Stimulated activated CD8-positive, alpha-beta memory T cell treated with anti-CD3 and anti-CD28 coated beads, Interleukin-2, amount 100 ng/mL, for 1 hour (primary cell): ENCODE data around the gene CDT1.

Source experiments
- DNase-seq, 2 donors: peaks; one replicate each; pipeline ENCODE4 v3.0.0-alpha.2; 2020; ENCODE audit warnings: low read depth in 2 of 2

CDT1 gene

DNA sequence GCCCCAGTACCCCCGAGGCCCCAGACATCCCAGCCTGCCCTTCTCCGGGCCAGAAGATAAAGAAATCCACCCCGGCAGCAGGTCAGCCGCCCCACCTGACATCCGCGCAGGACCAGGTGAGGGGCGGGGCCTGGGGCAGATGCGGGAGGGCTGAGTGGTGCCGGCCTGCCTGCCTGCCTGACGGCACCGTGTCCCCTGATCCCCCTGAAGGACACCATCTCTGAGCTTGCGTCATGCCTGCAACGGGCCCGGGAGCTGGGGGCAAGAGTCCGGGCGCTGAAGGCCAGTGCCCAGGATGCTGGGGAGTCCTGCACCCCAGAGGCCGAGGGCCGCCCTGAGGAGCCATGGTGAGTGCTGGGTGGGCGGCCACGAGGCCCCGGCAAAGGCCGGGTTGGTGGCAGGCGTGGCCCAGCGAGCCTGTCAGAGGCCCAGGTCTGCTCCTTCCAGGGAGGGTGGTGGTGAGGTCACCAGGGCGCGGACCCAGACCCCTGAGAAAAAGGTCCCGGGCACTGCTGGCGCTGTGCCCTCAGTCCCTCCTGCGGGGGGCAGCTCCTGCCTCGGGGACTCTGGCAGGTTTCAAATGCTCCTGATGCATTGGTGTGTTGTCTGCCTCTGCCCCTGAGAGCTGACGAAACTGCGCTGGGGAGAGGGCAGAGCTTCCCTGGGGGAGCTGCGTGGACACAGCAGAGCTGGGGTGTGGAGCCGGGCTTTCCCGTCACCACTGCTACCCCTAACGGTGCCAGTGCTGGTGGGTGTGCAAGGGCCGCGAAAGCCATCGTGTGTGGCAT, 1.2 kb downstream of the CDT1 start:
- no peak for DNase-seq

DNA sequence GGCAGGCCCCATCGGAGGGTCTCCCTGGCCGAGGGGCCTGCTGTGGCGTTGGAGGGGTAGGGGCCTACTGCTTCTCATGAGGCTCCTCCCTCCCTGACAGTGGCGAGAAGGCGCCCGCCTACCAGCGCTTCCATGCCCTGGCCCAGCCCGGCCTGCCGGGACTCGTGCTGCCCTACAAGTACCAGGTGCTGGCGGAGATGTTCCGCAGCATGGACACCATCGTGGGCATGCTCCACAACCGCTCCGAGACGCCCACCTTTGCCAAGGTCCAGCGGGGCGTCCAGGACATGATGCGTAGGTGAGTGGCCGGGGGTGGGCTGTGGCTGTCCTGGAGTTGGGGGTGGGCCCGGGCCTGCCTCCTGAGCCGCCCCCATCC, 1.7 kb downstream of the CDT1 start:
- no peak for DNase-seq

DNA sequence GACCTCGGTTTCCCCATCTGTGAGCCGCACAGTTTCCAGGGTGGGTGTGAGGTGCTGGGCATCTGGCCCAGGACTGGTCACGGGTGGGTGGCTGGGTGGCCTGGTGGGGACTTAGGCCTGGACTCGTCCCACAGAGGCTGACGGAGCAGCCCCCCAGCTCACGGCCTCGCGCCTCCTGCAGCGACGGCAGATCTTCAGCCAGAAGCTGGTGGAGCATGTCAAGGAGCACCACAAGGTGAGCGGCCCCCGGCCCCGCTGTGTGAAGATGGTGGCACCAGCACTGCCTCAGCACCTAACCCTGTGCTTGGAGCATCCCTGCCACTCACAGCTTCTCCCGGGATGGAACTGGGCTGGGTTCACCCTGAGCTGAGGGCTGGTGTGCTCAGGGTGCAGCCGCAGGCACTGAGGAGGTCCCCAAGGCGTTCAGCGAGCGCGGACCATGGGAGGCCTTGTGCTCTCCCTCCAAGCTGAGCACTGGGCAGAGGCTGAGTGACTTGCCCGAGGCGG, 2.4 kb downstream of the CDT1 start:
- DNase-seq, result no peak

DNA sequence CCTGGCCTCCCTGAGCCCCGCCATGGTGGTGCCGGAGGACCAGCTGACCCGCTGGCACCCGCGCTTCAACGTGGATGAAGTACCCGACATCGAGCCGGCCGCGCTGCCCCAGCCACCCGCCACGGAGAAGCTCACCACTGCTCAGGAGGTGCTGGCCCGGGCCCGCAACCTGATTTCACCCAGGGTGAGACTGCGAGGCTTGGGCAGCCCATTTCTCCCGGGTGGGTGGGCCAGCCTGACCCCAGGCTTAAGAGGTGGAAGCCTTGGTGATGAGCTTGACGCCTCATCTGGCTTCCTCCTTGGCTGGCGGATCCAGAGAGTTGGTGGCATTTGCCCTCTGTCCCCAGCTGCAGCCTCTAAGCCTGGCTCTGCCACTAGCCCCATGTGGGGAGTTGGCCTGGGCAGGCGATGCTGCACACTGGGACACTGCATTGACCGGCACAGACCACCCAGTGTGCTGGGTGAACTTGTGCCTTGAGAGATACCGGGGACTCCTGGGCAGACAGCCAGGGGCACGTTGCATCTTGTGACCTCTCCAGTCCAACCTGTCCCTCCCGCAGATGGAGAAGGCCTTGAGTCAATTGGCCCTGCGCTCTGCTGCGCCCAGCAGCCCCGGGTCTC, 3.0 kb downstream of the CDT1 start:
- DNase-seq, result no peak

DNA sequence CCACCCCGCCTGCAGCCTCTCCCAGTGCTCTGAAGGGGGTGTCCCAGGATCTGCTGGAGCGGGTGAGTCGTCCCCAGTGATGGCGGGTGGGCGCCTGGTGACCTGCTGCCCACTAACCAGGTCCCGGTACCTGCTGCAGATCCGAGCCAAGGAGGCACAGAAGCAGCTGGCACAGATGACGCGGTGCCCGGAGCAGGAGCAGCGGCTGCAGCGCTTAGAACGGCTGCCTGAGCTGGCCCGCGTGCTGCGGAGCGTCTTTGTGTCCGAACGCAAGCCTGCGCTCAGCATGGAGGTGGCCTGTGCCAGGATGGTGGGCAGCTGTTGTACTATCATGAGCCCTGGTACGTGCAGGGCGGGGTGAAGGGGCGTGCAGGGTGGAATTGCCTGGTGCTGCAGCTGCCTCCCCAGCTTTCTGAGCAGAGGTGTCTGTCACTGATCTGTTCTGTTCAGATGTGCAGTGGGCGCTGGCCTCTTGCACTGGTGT, 3.6 kb downstream of the CDT1 start:
- no peak for DNase-seq

DNA sequence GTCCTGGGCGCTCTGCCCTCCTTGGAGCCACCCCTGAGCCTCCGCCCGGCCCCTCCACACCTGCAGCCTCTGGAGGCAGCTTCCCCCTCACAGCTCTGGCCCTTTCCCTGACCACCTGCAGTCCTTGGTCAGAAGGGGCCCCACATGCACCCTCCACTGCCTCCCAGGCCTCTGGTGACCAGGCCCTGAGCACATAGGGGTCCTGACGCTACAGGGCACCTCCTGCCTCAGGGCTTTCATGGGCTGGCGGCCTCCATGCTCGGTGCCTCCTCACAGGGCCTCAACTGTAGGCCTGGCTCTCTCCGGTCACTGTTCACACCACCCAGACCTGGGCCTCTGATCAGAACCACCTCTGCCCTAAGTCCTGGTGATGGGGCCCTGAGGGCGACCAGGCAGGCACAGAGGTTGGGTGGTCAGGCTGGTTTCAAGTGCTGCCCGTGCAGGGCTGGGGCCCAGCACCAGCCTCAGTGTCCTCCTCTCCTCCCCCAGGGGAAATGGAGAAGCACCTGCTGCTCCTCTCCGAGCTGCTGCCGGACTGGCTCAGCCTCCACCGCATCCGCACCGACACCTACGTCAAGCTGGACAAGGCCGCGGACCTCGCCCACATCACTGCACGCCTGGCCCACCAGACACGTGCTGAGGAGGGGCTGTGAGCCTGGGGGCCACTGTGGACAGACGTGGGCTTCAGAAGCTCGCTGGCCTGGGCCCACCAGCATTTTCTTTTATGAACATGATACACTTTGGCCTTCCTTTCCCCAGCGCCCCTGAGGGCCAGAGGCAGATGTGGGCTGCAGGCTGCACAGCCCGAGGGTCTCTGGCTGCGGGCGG, 4.3 kb downstream of the CDT1 start:
- DNase-seq, result no peak

DNA sequence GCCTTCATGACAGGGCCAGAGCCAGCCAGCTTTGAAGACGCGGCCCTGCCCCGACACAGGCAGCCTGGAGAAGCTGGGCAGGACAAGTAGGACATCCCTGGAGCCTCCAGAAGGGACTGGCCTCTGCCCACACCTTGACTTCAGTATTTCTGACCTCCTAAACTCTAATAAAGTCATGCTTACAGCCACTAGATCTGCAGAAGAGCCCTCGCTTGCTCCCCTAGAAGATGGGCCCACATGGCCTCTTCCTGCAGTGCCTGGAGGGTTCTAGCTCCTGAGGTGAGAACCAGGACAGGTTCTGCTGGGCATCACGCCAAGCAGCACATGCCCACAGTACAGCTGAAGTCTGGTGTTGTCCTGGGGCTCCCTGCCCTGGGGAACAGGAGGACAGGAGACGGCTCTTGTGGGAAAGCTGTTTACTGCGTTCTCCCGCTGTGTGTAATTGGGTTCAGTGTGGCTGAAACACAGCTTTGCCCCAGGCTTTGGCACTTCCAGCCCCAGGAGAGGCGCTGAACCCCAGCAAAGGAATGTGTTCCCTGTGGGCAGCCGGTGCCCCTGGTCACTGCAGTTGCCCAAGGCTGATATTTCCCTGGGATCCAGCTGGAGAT, 5.6 kb downstream of the CDT1 start:
- no peak for DNase-seq

DNA sequence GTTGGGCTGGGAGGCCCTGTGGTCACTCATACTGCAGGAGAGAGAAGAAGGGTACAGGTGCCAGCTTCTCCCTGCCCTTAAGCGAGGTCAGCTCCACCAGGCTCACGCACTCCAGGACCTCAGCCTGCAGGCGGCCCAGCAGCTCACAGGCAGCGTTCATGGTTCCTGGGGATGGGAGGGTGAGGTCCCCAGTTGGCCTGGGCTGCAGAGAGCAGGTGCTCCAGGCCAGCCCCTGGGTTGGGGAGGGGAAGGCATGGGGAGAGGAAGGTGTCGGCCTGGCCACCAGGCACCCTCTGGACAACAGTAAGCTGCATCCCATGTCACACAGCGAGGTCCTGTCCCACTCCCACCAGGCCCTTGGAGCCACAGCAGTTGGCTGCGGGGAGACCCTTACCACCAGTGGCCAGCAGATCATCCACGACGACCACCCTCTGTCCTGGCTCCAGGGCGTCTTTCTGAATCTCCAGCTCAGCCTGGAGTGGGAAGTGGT, 6.1 kb downstream of the CDT1 start:
- no peak for DNase-seq

DNA sequence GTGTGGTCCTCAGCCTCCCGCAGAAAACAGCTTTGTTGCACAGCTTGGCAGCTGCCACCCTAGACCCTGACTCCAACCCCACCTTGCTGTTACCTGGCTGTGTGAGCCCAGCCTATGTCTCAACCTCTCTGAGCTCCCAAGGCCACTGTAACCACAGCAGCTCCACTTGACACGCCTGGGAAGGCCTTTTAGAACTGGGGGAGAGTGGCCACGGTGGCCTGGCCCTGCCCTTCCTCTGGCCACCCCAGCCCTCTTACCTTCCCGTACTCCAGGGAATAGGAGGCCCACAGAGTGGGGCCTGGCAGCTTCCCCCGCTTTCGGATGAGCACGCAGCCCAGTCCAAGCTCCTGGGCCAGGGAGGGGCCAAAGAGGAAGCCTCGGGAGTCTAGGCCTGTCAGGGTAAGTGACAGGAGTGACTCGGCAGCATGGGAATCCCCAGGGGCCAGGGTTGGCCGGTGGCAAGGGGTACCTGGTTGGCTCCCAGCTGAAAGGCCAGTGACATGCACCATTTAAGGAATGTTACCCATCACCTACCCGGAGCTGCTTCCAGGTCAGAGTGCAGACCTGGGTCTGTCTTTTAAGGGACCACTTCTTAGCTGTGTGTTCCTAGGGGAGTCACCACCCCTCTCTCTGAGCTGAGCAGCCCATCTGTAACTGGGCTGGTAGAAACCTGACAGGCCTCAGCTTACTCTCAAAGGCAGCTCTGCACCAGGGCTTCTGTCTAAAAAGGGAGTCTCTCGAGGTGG, 6.8 kb downstream of the CDT1 start:
- no peak for DNase-seq

DNA sequence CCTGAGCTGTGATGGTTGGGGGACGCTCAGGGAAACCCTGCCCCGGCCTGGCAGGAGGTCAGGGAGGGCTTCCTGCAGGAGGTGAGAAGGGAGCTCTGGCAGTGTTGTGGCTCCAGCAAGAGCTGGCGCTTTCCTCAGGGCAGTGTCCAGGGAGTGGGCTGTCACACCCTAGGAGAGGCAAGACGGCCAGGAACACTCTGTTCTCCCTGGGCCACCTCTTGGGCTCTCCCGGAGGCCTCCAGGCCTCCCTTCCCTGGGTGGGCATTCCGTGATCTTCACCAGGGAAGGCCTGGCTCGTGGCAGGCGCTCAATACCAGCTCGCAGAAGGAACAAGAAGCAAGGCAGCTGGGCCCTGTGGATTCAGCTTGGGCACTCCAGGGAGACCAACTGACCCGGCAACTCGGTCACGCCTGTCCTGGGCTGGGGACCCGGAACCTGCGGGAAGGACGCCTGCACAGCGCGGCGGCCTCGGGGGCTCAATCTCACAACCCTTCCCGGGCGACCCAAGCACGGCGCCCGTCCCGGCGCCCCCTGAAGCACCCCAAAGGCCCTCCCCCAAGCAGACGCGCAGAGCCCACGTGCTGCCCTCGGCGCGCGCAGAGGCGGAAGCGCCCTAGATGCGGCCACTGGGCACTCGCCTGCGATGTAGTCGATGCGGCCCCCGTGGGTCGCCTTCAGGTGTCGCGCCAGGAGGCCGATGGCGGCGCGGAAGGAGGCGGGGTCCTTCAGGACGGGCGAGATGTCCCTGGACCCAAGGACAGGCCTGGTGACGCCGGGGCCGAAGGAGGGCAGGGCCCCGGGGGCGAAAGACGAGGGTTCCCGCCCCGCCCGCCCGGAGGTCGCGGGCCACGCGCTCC, 7.6 kb downstream of the CDT1 start:
- DNase-seq, result peak in 1 of 2 donors; percentile 45

DNA sequence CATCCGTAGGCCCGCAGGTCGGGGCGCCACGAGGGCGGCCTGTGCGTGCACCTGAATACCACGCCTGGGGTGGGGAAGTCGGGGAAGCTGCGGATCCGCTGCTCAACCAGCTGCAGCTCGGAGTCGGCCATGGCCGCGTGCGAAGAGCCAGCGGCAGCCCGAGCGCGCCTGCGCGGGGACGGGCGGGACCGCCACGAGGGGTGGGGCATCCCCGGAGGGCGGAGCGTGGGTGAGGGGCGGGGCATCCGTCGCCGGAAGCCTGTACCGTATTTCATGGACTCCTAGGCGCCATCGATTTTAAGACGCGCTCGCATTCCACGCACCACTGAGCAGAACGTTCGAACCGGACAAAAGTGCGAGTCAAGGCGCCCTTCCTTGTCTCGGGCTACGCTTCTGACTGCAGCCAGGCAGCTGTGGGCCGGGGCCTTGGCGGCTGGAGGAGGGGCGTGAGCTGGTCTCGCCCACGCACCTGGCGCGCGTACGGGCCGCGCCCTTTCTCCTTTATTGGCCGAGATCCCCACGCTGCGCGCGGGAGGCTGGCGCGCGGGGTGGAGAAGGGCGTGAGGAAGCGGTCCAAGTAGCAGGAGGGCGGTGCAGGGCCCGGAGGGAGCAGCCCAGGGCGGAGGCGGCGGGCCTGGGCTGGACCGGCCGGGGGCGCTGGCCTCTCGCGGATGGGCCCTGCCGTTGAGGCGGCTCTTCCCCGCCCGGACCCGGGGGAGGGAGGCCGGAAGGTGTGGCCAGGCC, 8.4 kb downstream of the CDT1 start, which contains the start of gene APRT:
Gene APRT (minus strand): TSS at position 160 of the 744 bp plus-strand sequence. CDS start 29 bp downstream, at position 131.
- peak; percentile 93 to 95 for DNase-seq

DNA sequence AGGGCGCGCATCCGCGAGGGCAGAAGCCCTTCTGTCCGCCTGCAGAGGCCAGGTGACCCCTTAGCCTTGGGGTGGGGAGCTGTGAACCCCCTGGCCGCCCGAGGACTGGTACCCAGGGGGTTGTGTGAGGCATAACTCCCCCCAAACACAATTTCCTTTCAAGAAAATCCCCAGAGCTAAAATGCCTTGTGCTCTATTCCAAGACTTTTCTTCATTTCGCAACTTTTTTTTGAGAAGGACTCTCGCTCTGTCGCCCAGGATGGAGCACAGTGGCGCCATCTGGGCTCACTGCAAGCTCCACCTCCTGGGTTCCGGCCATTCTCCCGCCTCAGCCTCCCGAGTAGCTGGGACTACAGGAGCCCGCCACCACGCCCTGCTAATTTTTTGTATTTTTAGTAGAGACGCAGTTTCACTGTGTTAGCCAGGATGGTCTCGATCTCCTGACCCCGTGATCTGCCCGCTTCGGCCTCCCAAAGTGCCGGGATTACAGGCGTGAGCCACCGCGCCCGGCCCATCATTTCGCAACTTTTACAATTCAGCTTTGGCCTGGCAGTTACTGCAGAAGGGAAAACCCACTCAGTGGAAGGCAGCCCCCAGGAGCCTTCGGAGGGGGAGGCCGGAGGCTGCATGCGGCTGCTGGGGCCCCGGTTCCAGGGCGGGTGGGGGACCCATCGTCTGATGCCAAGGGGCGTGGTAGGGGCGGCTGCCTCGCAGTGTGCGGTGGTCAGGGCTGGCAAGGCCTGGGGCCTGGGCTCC, 9.1 kb downstream of the CDT1 start:
- no peak for DNase-seq

DNA sequence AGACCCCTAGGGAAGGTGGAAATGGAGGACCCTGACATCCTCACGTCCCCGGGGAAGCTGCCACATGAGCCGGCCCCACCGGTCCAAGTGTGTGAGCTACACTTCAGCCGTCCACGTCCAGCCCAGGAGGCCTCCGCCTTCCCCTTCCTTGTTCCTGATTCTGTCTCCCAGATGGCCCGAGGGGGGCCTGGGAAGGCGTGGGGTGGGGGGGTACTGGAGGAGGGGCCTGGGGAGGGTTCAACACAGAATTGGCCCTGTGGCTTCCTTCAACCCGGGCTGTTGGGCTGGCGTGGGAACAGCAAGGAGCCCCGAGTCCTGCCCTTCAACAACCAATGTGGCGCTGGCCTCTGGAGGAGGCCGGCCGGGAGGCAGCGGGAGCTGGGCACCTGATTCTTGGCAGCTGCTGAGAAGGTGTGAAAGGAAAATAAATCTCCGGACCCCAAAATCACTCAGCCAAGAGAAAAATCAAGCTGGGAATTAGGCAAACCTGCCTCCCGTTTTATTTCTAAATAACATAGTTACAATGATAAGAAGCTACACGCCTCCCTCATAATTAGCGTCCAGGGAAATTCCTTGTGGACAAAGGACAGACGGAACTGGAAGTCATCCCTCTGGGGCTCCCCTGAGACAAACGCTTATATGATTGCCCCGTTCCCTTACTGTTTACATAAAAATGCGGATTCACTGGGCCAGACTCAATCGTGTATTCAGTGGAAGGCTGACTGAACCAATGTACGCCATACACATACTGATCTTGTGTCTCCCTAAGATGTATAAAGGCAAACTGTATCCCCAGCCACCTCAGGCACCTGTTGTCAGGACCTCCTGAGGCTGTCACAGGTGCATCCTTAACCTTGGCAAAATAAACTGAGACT, 9.9 kb downstream of the CDT1 start:
- DNase-seq, result no peak

DNA sequence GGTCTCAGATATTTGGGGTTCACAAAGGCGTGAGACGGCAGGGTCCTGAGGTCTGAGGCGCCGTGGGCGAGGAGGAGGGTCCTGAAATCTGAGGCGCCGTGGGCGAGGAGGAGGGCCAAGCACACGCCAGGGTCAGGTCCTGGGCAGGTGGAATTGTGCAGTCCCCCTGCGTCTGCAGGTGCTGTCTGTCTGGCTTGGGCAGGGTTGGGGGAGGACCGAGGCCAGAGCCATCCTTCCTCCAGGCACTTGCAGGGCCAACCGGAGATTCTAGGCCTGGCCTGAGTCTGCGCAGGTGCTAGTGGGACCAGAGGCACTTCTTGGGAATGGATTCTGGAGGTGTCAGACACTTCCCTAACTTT, 10.5 kb downstream of the CDT1 start:
- no peak for DNase-seq

DNA sequence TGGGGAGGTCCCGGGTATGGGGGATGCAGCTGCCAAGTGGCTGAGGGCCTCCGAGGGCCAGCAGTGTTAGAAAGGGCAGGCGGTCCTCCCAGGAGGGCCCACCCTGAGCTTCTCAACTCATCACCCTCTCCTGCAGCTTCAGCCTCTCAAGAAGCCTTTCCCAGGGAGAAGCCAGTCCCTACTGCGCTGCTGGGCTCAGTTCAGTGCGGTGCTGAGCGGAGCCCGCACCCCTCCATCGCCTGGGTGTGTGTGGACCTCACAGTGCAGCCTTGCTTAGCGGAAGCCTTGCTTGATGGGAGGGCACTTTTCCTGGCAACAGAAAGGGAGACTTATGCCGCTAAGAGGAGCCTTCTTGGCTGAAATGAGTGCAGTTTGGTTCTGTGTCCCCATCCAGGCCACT, 11.6 kb downstream of the CDT1 start:
- DNase-seq, result no peak

DNA sequence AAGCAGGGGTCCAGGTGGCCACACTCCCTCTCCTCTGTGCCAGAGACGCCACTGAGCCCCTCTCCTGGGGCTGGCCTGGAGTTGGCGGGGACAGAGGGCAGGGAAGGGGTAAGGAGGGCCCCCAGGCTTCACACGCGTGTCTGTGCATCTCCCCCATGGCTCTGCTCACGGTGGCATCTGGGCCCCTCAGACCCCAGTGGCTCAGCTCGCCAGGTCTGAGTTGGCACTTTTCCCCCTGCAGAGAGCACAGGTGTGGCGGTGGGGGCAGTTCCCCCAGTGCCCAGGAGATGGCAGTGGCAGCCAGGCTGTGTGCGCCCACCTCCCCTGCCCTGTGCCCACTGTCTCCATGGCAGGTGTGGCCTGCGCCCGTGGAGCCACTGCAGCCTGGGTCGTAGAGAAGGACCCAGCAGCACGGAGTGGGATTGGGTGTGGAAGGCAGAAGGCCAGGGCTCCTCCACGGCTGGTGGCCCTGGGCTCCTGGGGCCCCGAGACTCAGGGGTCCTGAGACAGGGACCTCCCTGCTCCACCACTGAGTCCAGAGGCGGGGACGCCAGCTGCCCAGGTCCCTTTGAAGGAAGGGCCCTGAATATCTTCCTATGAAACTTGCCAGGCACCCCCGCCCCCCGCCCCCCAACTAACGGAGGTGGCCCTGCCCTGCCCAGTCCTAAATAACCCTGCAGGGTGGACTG, 12.5 kb downstream of the CDT1 start:
- DNase-seq, result no peak
